Astrocyte of the cerebellum (primary cell): ENCODE measurements around the gene HS2ST1.
"Not testable (repeated sequence)": the region's sequence is repeated elsewhere in the genome, so short reads cannot be mapped to it uniquely, and the experiment has no call there.

Experiments used
- DNase-seq: peaks from one replicate; pipeline ENCODE4 v3.0.0-alpha.2; 2011; ENCODE audit warnings: low read depth
- H3K4me3 ChIP-seq: 2 replicates; pipeline ENCODE4 v1.5.1; 2011; ENCODE audit warnings: mild to moderate bottlenecking, low read depth, low read length, moderate library complexity
- in situ Hi-C: cut with HindIII; loops from 2 replicates; pipeline ENCODE4 v1.10.0; 2017; ENCODE audit warnings: low sequenced_read_pairs
- TF ChIP-seq, protein P1 (sequence below): IDR thresholded peaks from 2 replicates; pipeline ENCODE4 v1.5.1; 2012; ENCODE audit warnings: low read length, low read depth, moderate library complexity, mild to moderate bottlenecking; ENCODE audit errors: missing control alignments

Gene HS2ST1

DNA sequence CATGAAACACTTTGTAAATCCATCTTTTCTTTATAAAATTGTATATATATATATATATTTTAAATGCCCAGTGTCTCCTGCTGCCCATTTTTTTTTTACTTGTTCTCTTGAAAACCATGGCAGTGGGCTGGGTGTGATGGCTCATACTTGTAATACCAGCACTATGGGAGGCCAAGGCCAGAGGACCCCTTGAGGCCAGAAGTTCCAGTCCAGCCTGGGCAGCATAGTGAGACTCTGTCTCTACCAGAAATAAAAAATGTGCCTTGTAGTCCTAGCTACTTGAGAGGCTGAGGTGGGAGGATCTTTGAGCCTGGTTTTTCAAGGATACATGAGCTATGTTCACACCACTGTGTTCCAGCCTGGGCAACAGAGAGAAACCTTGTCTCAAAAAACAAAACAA is 62.2 kb downstream of the HS2ST1 start:
- H3K4me3 ChIP-seq, result no peak overlapping the region
- no peak for DNase-seq
- TF ChIP-seq, protein P1, sequence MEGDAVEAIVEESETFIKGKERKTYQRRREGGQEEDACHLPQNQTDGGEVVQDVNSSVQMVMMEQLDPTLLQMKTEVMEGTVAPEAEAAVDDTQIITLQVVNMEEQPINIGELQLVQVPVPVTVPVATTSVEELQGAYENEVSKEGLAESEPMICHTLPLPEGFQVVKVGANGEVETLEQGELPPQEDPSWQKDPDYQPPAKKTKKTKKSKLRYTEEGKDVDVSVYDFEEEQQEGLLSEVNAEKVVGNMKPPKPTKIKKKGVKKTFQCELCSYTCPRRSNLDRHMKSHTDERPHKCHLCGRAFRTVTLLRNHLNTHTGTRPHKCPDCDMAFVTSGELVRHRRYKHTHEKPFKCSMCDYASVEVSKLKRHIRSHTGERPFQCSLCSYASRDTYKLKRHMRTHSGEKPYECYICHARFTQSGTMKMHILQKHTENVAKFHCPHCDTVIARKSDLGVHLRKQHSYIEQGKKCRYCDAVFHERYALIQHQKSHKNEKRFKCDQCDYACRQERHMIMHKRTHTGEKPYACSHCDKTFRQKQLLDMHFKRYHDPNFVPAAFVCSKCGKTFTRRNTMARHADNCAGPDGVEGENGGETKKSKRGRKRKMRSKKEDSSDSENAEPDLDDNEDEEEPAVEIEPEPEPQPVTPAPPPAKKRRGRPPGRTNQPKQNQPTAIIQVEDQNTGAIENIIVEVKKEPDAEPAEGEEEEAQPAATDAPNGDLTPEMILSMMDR, result no peak
- in situ Hi-C loops, result no loop called here

DNA sequence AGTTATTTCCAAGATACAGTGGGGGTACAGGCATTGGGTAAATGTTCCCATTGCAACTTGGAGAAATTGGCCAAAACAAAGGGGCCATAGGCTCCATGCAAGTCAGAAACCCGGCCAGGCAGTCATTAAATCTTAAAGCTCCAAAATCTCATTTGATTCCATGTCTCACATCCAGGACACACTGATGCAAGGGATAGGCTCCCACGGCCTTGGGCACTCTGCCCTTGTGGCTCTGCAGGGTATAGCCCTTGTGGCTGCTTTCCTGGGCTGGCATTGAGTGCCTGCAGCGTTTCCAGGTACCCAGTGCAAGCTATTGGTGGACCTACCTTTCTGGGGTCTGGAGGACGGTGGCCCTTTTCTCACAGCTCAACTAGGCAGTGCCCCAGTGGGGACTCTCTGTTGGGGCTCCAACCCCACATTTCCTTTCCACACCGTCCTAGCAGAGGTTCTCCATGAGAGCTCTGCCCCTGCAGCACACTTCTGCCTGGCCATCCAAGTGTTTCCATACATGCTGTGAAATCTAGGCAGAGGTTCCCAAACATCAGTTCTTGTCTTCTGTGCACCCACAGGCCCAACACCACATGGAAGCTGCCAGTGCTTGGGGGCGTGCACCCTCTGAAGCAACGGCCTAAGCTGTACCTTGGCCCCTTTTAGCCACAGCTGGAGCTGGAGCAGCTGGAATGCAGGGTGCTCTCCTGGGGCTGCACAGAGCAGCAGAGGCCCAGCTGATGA is 67.2 kb downstream of the HS2ST1 start:
- DNase-seq, result no peak
- TF ChIP-seq, protein P1, result no peak
- H3K4me3 ChIP-seq, result no peak overlapping the region
- in situ Hi-C loops, result no loop called here

DNA sequence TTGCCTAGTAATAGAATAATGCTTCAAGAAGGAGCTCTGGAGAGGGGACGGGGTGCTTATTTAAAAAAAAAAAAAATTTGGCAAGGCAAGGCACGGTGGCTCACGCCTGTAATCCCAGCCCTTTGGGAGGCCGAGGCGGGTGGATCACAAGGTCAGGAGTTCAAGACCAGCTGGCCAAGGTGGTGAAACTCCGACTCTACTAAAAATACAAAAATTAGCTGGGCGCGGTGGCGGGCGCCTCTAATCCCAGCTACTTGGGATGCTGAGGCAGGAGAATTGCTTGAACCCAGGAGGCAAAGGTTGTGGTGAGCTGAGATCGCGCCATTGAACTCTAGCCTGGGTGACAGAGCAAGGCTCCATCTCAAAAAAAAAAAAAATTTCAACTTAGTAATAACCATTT is 69.2 kb downstream of the HS2ST1 start:
- in situ Hi-C loops, H3K4me3 ChIP-seq, DNase-seq: not testable (repeated sequence)

DNA sequence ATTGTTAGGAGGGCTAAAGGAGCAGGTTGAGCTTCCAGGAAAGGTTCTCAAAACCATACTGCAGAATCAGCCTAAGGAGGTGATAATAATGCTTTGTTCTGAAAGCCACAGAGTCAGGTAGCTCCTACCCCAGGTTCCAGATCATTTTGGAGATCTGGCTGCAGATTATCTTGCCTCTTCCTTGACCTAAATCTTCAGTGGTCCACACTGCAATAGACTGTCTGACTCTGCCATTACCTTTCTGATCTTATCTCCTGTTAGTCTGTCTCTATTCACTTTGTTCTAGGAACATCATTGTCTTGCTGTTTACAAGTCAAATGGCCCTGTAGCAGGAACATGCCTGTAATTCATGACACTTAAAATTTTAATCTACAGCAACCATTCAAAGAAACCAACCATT is 73.0 kb downstream of the HS2ST1 start:
- H3K4me3 ChIP-seq, result no peak overlapping the region
- in situ Hi-C loops, result no loop called here
- TF ChIP-seq, protein P1, result no peak
- DNase-seq, result no peak

DNA sequence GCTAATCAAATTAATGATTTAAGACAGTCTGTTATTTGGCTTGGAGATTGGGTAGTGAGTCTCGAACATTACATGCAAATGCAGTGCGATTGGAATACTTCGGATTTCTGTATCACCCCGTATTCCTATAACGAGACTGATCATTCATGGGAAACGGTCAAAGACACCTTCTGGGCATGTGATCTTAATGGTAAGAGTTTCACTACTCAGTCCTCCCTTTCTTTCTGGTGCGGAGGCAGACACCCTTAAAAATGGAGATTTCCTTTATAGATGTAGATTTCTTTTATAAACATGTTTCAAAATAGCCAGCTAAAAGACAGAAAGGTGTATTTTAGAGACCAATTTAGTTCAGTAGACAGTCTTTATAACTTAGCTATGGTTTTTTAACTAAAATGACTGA is 74.4 kb downstream of the HS2ST1 start:
- TF ChIP-seq, protein P1, result no peak
- no peak overlapping the region for H3K4me3 ChIP-seq
- in situ Hi-C loops, result no loop called here
- DNase-seq, result no peak

DNA sequence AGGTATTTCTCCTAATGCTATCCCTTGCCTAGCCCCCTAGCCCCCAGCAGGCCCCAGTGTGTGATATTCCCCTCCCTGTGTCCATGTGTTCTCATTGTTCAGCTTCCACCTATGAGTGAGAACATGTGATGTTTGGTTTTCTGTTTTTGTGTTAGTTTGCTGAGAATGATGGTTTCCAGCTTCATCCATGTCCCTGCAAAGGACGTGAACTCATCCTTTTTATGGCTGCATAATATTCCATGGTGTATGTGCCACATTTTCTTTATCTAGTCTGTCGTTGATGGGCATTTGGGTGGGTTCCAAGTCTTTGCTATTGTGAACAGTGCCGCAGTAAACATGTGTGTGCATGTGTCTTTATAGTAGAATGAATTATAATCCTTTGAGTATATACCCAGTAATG is 75.3 kb downstream of the HS2ST1 start:
- in situ Hi-C loops, DNase-seq, H3K4me3 ChIP-seq: not testable (repeated sequence)

DNA sequence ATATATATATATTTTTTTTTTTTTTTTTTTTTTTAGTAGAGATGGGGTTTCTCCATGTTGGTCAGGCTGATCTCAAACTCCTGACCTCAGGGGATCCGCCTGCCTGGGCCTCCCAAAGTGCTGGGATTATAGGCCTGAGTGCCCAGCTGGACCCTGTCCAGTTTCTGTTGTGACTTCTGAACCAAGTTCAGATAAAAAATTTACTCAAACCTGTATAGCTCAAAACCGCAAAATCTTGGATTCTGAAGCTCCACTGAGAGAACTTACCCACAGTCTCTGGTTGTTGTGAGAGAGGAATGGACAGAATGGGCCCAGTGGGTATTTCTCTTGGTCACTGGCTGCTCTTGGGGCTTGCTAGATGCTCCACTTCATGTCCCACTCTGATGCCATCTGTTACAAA is 76.4 kb downstream of the HS2ST1 start:
- no peak overlapping the region for H3K4me3 ChIP-seq
- TF ChIP-seq, protein P1, result no peak
- in situ Hi-C loops, result no loop called here
- no peak for DNase-seq
